Chondrocyte (in vitro differentiated cells): ENCODE measurements around the gene CNBD2. TPM values are rescaled to one million over a fixed set of nuclear protein-coding genes. Genes with fewer than 3 reads are reported as not detected.
"Not testable (repeated sequence)": the region's sequence is repeated elsewhere in the genome, so short reads cannot be mapped to it uniquely, and the experiment has no call there.

Source experiments
- DNase-seq: peaks from one replicate; pipeline ENCODE4 v3.0.0; 2021; ENCODE audit warnings: mixed read lengths, low spot score
- H3K27ac Mint-ChIP-seq: one replicate; pipeline ENCODE4 v1.8.0; 2021; ENCODE audit warnings: mild to moderate bottlenecking, moderate library complexity, mixed read lengths; ENCODE audit not compliant: unreplicated experiment
- H3K27me3 Mint-ChIP-seq: 2 replicates; pipeline ENCODE4 v1.8.0; 2021; ENCODE audit warnings: low read depth, mixed read lengths
- H3K36me3 Mint-ChIP-seq: 2 replicates; pipeline ENCODE4 v1.8.0; 2021; ENCODE audit warnings: low read depth, mixed read lengths
- H3K4me1 Mint-ChIP-seq: 2 replicates; pipeline ENCODE4 v1.8.0; 2021; ENCODE audit warnings: low read depth, mild to moderate bottlenecking, mixed read lengths
- H3K4me3 Mint-ChIP-seq: one replicate; pipeline ENCODE4 v1.8.0; 2021; ENCODE audit warnings: mild to moderate bottlenecking, moderate library complexity, mixed read lengths; ENCODE audit not compliant: unreplicated experiment
- H3K9me3 Mint-ChIP-seq: 2 replicates; pipeline ENCODE4 v1.8.0; 2021; ENCODE audit warnings: low read depth, mixed read lengths
- total RNA-seq: library from RNA; stranded (reverse); gene quantifications from 3 replicates; pipeline ENCODE4 v1.2.1, GENCODE V29; 2021
- TF ChIP-seq, protein P1 (sequence below): fragments of 200-600 bp; sonication (generic); IDR thresholded peaks from 2 replicates; pipeline ENCODE4 v1.5.0; 2021; ENCODE audit warnings: antibody characterized with exemption, mild to moderate bottlenecking, moderate library complexity

Gene CNBD2
- total RNA-seq, 1 donor from 2014 or later = 3.3 TPM

DNA sequence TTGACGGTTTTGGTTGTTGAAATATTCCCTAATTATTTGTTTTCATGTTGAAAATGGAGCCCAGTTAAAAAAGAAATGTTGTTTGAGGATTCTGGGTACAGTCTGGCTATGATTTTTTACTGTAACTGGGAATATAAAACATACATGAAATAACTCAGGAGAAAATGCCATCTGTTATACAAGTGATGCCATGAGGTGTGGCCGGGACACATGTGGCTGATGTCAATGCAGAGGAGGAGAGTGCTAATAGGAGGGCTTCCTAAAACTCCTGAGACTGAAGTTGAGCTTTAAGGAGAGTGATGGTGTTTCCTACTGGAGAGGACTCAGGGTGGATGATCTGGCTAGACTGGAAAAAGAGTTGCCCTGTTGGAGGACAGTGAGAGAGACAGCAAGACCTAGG, 26.8 kb upstream of the CNBD2 start:
- Mint-ChIP-seq H3K36me3 (peaks cover 12% of the 10 kb centered on the region), H3K9me3 (no peaks in the 10 kb centered on the region), H3K4me3 (no peak overlapping the region)

DNA sequence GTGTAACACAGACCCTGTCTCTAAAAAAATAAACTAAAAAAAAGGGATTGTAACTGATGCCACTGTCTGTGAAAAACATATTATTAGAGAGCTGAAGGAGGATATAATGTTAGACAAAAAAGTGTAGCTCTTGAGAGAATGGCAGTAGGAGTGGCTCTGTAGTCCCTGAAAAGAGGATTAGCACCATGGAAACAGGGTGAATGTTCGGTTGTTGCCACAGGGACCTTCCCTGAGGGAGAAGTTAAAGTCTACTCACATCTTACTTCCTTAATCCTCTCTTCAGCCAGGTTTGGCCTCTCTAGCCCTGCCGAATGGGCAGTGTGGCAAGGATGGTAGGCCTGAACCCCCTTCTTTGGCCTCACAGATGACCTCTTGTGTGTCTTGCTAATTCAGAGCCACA, 26.1 kb upstream of the CNBD2 start:
- Mint-ChIP-seq H3K4me1 (peaks cover 8% of the 10 kb centered on the region), H3K4me3 (no peak overlapping the region), H3K27ac (no peak overlapping the region), H3K9me3 (no peaks in the 10 kb centered on the region), H3K27me3 (no peaks in the 10 kb centered on the region), H3K36me3 (peaks cover 10% of the 10 kb centered on the region)
- TF ChIP-seq, protein P1, sequence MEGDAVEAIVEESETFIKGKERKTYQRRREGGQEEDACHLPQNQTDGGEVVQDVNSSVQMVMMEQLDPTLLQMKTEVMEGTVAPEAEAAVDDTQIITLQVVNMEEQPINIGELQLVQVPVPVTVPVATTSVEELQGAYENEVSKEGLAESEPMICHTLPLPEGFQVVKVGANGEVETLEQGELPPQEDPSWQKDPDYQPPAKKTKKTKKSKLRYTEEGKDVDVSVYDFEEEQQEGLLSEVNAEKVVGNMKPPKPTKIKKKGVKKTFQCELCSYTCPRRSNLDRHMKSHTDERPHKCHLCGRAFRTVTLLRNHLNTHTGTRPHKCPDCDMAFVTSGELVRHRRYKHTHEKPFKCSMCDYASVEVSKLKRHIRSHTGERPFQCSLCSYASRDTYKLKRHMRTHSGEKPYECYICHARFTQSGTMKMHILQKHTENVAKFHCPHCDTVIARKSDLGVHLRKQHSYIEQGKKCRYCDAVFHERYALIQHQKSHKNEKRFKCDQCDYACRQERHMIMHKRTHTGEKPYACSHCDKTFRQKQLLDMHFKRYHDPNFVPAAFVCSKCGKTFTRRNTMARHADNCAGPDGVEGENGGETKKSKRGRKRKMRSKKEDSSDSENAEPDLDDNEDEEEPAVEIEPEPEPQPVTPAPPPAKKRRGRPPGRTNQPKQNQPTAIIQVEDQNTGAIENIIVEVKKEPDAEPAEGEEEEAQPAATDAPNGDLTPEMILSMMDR = no peak
- DNase-seq = no peak

More for the DNA sequence above, 26.8 kb upstream of the CNBD2 start:
- TF ChIP-seq, protein P1 = no peak
- Mint-ChIP-seq H3K27ac (no peak overlapping the region), H3K4me1 (peaks cover 6% of the 10 kb centered on the region), H3K27me3 (no peaks in the 10 kb centered on the region)
- no peak for DNase-seq

DNA sequence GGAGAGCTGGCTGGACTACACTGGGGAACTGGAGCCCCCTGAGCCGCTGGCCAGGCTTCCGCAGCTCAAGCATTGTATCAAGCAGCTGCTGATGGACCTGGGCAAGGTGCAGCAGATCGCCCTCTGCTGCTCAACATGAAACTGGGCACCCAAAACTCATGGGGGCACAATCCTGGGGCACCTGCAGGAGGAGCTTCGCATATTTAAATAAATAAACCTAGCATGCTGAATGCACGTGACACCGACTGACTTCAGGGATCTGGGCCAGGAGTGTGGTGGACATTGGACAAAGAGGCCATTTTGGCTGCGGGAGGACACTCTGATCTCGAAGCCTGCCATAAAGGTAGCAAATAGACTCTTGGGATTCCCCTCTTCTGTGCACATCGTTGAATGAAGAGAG, 20.9 kb upstream of the CNBD2 start:
- Mint-ChIP-seq H3K4me1 (peaks cover 20% of the 10 kb centered on the region), H3K4me3 (no peak overlapping the region), H3K27me3 (no peaks in the 10 kb centered on the region), H3K27ac (peak overlapping the region; percentile 91), H3K36me3 (peaks cover 4% of the 10 kb centered on the region), H3K9me3 (no peaks in the 10 kb centered on the region)
- TF ChIP-seq, protein P1 = peak; percentile 68
- no peak for DNase-seq

DNA sequence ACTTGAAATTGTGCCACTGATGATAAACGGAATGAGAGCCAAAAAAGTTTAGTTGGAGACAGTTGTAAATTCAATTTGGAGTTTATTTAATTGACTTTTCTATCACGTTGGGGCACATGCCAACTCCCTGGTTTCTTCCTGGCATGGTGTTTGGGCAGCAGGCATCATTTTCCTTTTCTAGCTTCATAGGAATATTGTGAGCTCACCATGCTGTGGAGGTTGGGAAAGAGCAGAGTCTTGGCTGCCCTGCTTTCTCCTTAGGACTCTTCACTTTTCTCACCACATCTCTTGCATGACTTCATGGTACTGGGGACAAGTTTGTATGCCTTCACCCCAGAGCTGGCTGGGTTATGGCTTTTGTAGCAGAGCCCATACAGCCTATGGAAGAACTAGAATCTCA, 20.5 kb upstream of the CNBD2 start:
- Mint-ChIP-seq H3K27me3 (no peaks in the 10 kb centered on the region), H3K9me3 (no peaks in the 10 kb centered on the region), H3K4me1 (peaks cover 24% of the 10 kb centered on the region), H3K36me3 (peaks cover 4% of the 10 kb centered on the region), H3K4me3 (no peak overlapping the region), H3K27ac (peak overlapping the region; percentile 91)
- DNase-seq = no peak
- TF ChIP-seq, protein P1 = no peak

DNA sequence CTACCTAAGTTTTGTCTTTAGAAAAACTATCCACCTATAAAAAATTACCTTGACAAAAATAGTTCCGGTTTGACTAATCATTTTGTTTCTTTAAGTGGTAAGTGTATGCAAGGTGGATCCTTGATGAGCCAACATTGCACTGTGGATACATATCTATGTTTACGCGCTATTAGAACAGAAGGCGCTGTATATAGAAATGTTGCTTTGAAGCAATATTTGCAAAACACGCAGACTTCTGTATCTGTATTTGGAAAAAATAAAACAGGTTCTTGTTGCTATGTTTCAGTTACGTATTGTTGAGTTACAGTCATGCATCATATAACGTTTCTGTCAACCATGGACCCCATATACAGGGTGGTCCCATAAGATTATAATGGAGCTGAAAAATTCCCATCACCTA, 18.3 kb upstream of the CNBD2 start:
- H3K36me3 Mint-ChIP-seq = peaks cover 4% of the 10 kb centered on the region
- H3K9me3 Mint-ChIP-seq = no peaks in the 10 kb centered on the region
- no peak for DNase-seq
- TF ChIP-seq, protein P1 = no peak
- H3K4me3 Mint-ChIP-seq = no peak overlapping the region
- peaks cover 30% of the 10 kb centered on the region for H3K4me1 Mint-ChIP-seq
- no peak overlapping the region for H3K27ac Mint-ChIP-seq
- no peaks in the 10 kb centered on the region for H3K27me3 Mint-ChIP-seq

DNA sequence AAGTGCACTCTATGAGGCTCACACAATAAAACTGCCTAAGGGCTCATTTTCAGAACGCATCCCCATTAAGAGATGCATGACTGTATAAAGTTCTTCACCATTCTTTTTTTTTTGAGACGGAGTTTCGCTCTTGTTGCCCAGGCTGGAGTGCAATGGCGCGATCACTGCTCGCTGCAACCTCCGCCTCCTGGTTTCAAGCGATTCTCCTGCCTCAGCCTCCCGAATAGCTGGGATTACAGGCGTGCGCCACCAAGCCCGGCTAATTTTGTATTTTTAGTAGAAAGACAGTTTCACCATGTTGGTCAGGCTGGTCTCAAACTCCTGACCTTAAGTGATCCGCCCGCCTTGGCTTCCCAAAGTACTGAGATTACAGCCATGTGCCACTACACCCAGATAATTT, 16.3 kb upstream of the CNBD2 start:
- H3K36me3 Mint-ChIP-seq, DNase-seq, H3K9me3 Mint-ChIP-seq, H3K27me3 Mint-ChIP-seq: not testable (repeated sequence)
- peak overlapping the region; percentile 16 for H3K4me3 Mint-ChIP-seq
- peak overlapping the region; percentile 99 for H3K27ac Mint-ChIP-seq
- H3K4me1 Mint-ChIP-seq = peaks cover 34% of the 10 kb centered on the region
